ENCODE measurements around the gene NUP50.

- TF ChIP-seq EZH2 (IDR thresholded peaks at IDR 0.05; ENCODE audit: borderline replicate concordance, low read length) = no peak
- no peak for TF ChIP-seq CTCF (conservative IDR thresholded peaks at IDR 0.05 in 1 of 2, IDR thresholded peaks at IDR 0.05 in 1 of 2; ENCODE audit: extremely low read depth in 1 of 2, insufficient read depth in 1 of 2, low read depth in 1 of 2, low read length in 2 of 2)
Measured at GRCh38 chr22:45150139-45150538, 13.6 kb upstream of the NUP50 start.
